Activated T-helper 1 cell treated with anti-CD3 and anti-CD28 coated beads, Interleukin-12 subunit alpha, Interleukin-12 subunit beta, Interleukin-2, Interleukin-4 antibody, amounts not matched to agents 30 ng/mL and 10 ng/mL and 1 ng/mL, durations not matched to agents 14 hours and 24 hours and 36 hours (primary cell): ENCODE measurements around the gene DOCK3. TPM values are rescaled to one million over a fixed set of nuclear protein-coding genes. Genes with fewer than 3 reads are reported as not detected.

ENCODE experiments used
- DNase-seq: peaks from one replicate; pipeline ENCODE4 v3.0.0; 2021; ENCODE audit warnings: low spot score
- H3K27ac Mint-ChIP-seq: one replicate; pipeline ENCODE4 v1.8.0; 2021; ENCODE audit warnings: mild to moderate bottlenecking, mixed read lengths
- H3K27me3 Mint-ChIP-seq: one replicate; pipeline ENCODE4 v1.8.0; 2022; ENCODE audit warnings: mild to moderate bottlenecking, moderate library complexity, mixed read lengths; ENCODE audit not compliant: insufficient read depth
- H3K36me3 Mint-ChIP-seq: one replicate; pipeline ENCODE4 v1.8.0; 2021; ENCODE audit warnings: low read depth, mixed read lengths
- H3K4me1 Mint-ChIP-seq: one replicate; pipeline ENCODE4 v1.8.0; 2021; ENCODE audit warnings: low read depth, mixed read lengths
- H3K4me3 Mint-ChIP-seq: one replicate; pipeline ENCODE4 v1.8.0; 2021; ENCODE audit warnings: mild to moderate bottlenecking, moderate library complexity, mixed read lengths
- H3K9me3 Mint-ChIP-seq: one replicate; pipeline ENCODE4 v1.8.0; 2021; ENCODE audit warnings: mixed read lengths
- intact Hi-C: fragments of 100-400 bp; cut with micrococcal nuclease; formaldehyde crosslinking; loops from one replicate; pipeline ENCODE4 v1.15.1; 2024
- total RNA-seq: library from RNA; stranded (reverse); gene quantifications from 2 replicates; pipeline ENCODE4 v1.2.3, GENCODE V29; 2022

The DOCK3 gene, protein sequence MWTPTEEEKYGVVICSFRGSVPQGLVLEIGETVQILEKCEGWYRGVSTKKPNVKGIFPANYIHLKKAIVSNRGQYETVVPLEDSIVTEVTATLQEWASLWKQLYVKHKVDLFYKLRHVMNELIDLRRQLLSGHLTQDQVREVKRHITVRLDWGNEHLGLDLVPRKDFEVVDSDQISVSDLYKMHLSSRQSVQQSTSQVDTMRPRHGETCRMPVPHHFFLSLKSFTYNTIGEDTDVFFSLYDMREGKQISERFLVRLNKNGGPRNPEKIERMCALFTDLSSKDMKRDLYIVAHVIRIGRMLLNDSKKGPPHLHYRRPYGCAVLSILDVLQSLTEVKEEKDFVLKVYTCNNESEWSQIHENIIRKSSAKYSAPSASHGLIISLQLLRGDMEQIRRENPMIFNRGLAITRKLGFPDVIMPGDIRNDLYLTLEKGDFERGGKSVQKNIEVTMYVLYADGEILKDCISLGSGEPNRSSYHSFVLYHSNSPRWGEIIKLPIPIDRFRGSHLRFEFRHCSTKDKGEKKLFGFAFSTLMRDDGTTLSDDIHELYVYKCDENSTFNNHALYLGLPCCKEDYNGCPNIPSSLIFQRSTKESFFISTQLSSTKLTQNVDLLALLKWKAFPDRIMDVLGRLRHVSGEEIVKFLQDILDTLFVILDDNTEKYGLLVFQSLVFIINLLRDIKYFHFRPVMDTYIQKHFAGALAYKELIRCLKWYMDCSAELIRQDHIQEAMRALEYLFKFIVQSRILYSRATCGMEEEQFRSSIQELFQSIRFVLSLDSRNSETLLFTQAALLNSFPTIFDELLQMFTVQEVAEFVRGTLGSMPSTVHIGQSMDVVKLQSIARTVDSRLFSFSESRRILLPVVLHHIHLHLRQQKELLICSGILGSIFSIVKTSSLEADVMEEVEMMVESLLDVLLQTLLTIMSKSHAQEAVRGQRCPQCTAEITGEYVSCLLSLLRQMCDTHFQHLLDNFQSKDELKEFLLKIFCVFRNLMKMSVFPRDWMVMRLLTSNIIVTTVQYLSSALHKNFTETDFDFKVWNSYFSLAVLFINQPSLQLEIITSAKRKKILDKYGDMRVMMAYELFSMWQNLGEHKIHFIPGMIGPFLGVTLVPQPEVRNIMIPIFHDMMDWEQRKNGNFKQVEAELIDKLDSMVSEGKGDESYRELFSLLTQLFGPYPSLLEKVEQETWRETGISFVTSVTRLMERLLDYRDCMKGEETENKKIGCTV (N-terminal part only)
- 1.5 and 1.6 TPM in 2 replicates for total RNA-seq

DNA sequence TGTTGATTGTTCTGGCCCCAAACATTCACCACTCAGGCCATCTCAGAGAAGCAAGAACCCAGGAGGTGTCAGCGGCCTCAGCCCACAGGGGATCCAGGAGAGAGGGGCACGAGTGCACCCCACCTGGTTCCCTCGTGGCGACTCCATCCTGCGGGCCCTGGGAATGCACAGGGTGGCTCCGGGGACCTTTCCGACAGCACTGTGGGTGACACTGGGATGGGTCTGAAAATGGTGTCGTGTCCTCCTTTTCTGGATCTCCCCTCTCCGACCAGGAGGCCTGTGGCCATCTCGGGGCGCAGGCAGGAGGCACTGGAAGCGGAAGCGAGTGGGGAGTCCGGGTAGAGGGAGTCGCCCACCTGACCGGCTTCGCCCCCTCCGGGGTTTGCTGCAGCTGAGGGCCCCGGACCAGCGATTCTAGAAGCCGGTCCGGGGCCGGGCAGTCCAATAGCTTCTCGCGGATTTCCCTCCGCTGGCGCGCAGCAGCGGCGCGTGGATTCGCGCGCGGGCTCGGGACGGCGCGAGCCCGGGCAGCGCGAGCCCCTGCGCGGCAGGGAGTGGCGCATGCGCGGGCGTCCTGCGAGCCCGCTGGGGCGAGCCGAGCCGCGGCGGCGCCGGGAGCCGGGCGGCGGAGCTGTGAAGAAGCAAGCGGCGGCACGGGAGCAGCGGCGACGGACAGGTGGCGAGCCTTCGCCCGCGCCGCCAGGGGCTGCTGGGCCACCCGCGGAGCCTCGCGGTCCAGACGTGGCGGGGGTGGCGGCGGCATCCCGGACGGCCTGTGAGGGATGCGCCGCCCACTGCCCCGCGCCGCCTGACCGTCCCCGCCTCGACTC is at the start of gene DOCK3:
Gene DOCK3 (plus strand): TSS at position 579 of the 830 bp plus-strand sequence. CDS start 337 bp downstream, outside the sequence.
- peak within 1 kb of the TSS; percentile 31 for H3K27ac Mint-ChIP-seq

DNA sequence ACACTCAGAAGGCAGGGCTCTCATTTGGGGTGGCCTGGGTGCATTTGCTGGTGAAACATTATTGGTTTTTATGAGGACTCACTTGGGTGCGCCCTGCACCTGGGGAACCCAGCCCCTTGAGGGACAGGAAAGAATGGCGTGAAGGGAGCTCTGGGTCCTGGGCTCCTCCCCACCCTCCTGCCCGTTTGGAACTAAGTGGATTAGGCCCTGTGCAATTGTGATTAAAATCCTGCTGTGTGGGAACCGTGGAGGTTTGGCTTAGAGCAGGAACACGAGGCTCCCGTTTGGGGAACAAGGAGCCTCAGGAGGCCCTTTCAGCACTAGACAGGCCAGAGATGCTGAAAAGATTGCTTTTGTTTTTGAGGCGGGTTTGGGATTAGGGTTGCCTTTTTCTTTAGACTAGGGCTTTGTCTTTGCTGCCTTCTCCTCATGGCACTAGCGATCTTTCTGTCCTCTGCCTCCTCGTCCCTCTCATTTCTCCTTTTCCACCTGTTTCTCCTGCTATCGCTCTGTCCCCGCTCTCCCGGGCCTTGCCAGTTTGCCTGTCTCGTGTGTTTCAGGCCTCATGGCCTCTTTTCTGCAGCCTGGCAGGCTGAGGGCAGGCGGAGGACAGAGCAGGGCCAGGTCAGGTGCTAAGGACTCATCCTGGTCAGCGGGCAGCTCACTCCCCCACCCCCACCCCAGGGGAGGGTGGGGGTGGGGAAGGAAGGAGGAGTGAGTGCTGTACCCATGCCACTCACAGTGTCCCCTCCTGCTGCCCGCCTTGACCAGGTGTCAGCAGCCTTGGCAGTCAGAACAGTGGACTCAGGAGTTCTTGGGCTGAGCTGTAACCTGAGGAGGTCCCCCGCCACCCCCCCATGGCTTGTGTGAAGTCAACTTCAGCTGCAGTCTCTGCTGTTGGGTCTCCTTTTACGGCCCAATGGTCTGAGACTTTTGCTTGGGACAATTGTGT is 49.2 kb upstream of the DOCK3 start:
- peak overlapping the region; percentile 12 for H3K27ac Mint-ChIP-seq
- no peaks in the 10 kb centered on the region for H3K9me3 Mint-ChIP-seq
- H3K4me1 Mint-ChIP-seq = peaks cover 90% of the 10 kb centered on the region
- intact Hi-C loops = no loop called here
- no peak for DNase-seq
- H3K27me3 Mint-ChIP-seq = peaks cover 1% of the 10 kb centered on the region
- H3K4me3 Mint-ChIP-seq = peak overlapping the region; percentile 65
- peaks cover 42% of the 10 kb centered on the region for H3K36me3 Mint-ChIP-seq

More for the DNA sequence above, at the start of gene DOCK3:
- intact Hi-C loops = loop anchor here (2.0 to 10.0 kb wide), 4 partner anchors 58 to 710 kb away; partner anchors contain the start of genes MANF and MAPKAPK3
- peak within 1 kb of the TSS; percentile 80 for H3K4me3 Mint-ChIP-seq
- no peaks in the 10 kb centered on the region for H3K9me3 Mint-ChIP-seq
- peaks cover 5% of the 10 kb centered on the region for H3K36me3 Mint-ChIP-seq
- H3K4me1 Mint-ChIP-seq = peaks cover 17% of the 10 kb centered on the region
- H3K27me3 Mint-ChIP-seq = peaks cover 63% of the 10 kb centered on the region
- DNase-seq = peak; percentile 59

DNA sequence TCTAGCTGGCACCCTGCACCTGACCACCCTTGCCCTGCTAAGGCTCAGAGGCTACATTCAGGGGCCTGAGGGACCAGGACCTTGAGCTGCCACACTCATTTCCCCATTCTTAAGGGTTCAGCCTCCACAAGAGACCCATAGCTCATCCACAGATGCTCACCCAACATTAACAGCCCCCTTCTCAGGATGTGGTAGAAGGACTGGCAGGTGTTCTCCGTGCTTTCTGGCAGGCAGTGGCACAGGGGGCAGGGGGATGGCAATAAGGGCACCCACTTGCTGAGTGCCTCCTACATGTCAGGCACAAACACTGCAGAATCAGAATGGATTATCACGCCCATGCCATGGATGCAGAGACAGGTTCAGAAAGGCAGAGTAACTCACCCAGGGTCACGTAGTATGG is 48.3 kb upstream of the DOCK3 start:
- peak overlapping the region; percentile 29 for H3K27ac Mint-ChIP-seq

DNA sequence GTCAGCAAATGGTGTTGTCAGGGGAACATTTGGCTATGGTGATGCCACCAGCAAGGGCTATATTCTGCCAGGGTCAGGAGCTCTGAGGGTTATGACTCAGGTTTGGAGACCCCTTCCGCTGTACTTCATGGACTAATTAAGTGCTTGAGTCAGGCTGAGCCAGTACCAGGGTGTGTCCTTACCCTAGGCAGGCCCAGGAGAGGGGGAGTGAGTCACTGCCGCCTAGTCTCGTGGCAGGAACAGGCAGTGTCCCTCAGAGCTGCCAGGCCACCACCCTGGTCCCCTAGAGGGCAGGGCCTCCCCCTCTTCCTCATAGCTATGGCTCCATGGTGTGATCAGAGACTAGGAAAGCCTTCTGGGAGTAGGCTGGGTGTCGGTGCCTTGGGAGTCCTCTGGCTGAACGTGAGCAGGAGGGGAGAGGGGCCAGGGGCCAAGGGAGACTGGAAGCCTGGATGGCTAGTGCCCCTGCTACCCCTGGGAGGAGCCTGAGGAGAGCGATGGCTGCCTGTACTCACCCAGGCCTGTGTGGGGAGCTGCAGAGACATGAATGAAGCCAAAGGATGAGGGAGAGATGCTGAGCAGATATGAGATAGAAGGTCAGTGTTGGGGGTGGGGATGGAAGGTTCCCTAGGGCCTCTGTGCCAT is 47.2 kb upstream of the DOCK3 start:
- peak overlapping the region; percentile 72 for H3K27ac Mint-ChIP-seq
- peaks cover 96% of the 10 kb centered on the region for H3K4me1 Mint-ChIP-seq
- intact Hi-C loops = no loop called here
- H3K9me3 Mint-ChIP-seq = no peaks in the 10 kb centered on the region
- H3K27me3 Mint-ChIP-seq = peaks cover 1% of the 10 kb centered on the region
- peak overlapping the region; percentile 37 for H3K4me3 Mint-ChIP-seq
- no peak for DNase-seq
- peaks cover 46% of the 10 kb centered on the region for H3K36me3 Mint-ChIP-seq

More for the DNA sequence above, 48.3 kb upstream of the DOCK3 start:
- Mint-ChIP-seq H3K4me1 (peaks cover 92% of the 10 kb centered on the region), H3K36me3 (peaks cover 45% of the 10 kb centered on the region), H3K27me3 (peaks cover 1% of the 10 kb centered on the region), H3K9me3 (no peaks in the 10 kb centered on the region), H3K4me3 (no peak overlapping the region)
- intact Hi-C loops = no loop called here
- DNase-seq = no peak

DNA sequence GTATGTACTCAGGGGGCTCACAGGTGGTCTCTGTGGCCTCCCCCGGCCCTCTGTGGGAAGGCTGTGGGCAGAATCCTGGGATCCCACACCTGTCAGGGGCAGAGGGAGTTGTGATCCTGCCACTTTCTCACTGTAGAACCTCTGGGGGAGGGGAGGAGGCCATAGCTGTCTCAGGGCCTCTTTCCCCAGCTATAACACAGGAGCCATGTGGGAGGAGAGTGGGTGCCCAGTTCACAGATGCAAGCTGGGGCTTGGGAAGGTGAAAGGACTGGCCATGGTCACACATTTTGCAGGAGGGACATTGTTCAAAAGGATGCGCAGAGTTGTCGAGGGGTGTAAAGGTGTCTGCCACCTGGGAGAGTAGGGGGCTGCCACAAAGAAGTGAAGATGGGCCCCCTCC is 46.1 kb upstream of the DOCK3 start:
- Mint-ChIP-seq H3K4me3 (peak overlapping the region; percentile 9), H3K27me3 (peaks cover 1% of the 10 kb centered on the region), H3K4me1 (peaks cover 96% of the 10 kb centered on the region), H3K9me3 (no peaks in the 10 kb centered on the region), H3K36me3 (peaks cover 40% of the 10 kb centered on the region), H3K27ac (peak overlapping the region; percentile 73)
- no peak for DNase-seq
- intact Hi-C loops = no loop called here

DNA sequence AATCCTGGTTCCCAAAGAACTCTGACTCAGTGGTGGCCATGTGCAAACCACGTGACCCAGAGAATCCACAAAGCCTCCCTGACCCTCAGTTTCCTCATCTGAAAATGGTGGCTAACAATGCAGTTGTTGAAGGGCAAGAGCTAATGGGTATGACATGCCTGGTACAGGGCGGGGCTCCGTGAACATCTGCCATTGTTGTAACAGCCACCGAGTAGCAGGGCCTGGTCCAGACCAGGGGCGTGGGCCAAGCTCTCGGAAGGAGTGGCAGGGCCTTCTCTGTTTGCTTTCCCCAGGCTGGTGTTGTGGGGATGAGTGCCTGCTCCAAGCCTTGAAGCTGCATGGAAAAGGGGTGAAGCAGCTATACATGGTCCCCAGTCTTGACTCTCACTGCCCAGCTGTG is 44.3 kb upstream of the DOCK3 start:
- intact Hi-C loops = no loop called here
- H3K4me3 Mint-ChIP-seq = no peak overlapping the region
- H3K9me3 Mint-ChIP-seq = no peaks in the 10 kb centered on the region
- H3K36me3 Mint-ChIP-seq = peaks cover 34% of the 10 kb centered on the region
- no peak for DNase-seq
- no peaks in the 10 kb centered on the region for H3K27me3 Mint-ChIP-seq
- peaks cover 90% of the 10 kb centered on the region for H3K4me1 Mint-ChIP-seq
- peak overlapping the region; percentile 87 for H3K27ac Mint-ChIP-seq

DNA sequence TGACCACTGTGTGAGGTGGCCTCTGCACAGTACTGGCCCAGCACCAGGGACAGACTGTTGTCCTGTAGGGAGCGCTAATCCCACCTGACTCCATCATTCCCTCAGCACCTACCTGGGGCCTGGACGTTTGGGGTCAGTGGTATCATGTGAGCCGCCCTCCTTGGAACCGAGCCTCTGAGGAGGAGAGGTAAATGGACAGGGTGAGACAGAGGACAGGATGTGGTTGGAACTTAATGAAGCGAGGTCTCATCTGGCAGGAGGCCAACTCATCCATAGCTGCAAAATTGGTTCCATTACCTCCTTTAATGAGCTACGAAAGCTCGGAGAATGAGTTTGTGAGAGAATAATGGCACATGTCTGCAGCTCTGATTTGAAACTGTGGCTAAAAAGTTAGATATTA is 43.9 kb upstream of the DOCK3 start:
- Mint-ChIP-seq H3K27ac (peak overlapping the region; percentile 87), H3K4me3 (no peak overlapping the region), H3K9me3 (no peaks in the 10 kb centered on the region), H3K36me3 (peaks cover 34% of the 10 kb centered on the region), H3K27me3 (no peaks in the 10 kb centered on the region), H3K4me1 (peaks cover 90% of the 10 kb centered on the region)
- intact Hi-C loops = no loop called here
- no peak for DNase-seq

DNA sequence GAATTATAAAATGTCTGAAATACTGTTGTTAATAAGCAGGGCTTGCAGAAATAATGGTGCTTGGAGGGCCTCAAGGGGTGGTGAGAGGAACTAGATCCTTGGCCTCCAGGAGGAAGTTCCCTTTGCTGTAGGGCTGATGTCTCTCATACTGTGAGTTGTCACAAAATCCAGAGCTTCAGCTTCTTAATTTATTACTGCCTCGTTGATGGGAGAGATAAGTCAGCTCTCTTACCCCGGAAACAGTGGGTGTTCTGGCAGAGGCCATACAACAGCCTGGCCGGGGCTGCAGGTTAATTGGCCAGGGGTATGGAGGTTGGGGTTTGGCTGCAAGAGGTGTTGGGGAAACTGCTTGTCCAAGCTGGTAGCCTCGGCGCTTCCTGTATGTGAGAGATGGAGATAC is 42.3 kb upstream of the DOCK3 start:
- H3K36me3 Mint-ChIP-seq = peaks cover 34% of the 10 kb centered on the region
- H3K4me3 Mint-ChIP-seq = peak overlapping the region; percentile 38
- DNase-seq = no peak
- no peaks in the 10 kb centered on the region for H3K27me3 Mint-ChIP-seq
- intact Hi-C loops = loop anchor here (1.0 to 2.0 kb wide), 3 partner anchors 8 to 22 kb away; partner anchors contain the start of gene MAPKAPK3
- peaks cover 93% of the 10 kb centered on the region for H3K4me1 Mint-ChIP-seq
- H3K9me3 Mint-ChIP-seq = no peaks in the 10 kb centered on the region
- peak overlapping the region; percentile 87 for H3K27ac Mint-ChIP-seq

DNA sequence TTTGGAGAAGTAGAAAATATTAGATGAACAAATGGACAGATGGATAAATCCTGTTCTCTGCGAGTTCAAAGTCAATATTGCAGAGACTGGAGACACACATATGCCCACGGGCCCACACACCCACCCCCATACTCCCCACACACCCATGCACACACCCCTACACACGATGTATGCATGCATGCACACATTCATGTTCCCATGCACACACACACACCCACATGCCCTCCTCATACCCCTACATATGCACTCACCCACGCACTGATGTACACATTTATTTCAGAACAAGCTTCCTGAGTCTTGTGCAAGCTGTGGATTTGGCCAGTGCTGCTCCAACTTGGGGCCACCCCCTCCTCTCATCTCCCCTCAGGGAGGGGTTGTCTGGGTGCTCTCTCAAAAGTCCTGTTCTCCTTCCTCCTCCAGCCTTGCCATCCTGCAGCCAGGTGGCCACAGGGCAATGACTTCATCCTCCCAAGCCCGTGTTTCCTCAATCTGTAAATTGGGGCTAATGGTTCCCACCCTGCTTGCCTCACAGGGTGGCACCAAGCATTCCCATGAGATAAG is 41.4 kb upstream of the DOCK3 start:
- intact Hi-C loops = loop anchor here (2.0 kb wide), 2 partner anchors 17 to 21 kb away; partner anchors contain the start of gene MAPKAPK3
- H3K36me3 Mint-ChIP-seq = peaks cover 29% of the 10 kb centered on the region

DNA sequence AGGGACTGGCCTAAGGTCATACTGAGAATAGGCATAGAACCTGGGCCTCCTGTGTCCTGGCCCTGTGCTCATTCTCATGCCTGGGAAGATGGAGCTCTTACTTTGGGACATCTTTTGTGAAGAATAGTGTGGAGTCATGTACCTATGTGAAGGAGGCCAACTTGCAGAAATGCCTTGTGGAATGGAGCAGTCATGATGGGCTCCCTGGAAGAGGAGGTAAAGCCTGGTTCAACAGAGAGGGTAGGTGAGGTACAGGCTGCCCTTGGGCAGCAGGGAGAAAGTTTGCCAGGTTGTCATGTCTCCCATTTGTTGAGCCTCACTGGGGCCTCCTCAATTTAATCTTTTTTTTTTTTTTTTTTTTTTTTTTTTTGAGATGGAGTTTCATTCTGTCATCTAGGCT is 39.7 kb upstream of the DOCK3 start:
- intact Hi-C loops = no loop called here
- DNase-seq = no peak
- H3K4me1 Mint-ChIP-seq = peaks cover 84% of the 10 kb centered on the region
- no peaks in the 10 kb centered on the region for H3K27me3 Mint-ChIP-seq
- H3K27ac Mint-ChIP-seq = peak overlapping the region; percentile 7
- peaks cover 32% of the 10 kb centered on the region for H3K36me3 Mint-ChIP-seq
- H3K4me3 Mint-ChIP-seq = no peak overlapping the region
- no peaks in the 10 kb centered on the region for H3K9me3 Mint-ChIP-seq

More for the DNA sequence above, 41.4 kb upstream of the DOCK3 start:
- no peak for DNase-seq
- H3K4me3 Mint-ChIP-seq = no peak overlapping the region
- H3K4me1 Mint-ChIP-seq = peaks cover 93% of the 10 kb centered on the region
- H3K9me3 Mint-ChIP-seq = no peaks in the 10 kb centered on the region
- H3K27me3 Mint-ChIP-seq = no peaks in the 10 kb centered on the region
- H3K27ac Mint-ChIP-seq = peak overlapping the region; percentile 87
